H9 (cell line): ENCODE results near the gene FBL. TPM values are rescaled to one million over a fixed set of nuclear protein-coding genes. Genes with fewer than 3 reads are reported as not detected.

Source experiments
- DNase-seq: peaks from one replicate; pipeline ENCODE4 v3.0.0-alpha.2; 2017
- H2AFZ ChIP-seq: one replicate; pipeline ENCODE4 v1.6.1; 2013; ENCODE audit warnings: mild to moderate bottlenecking, low read length, control low read depth, moderate library complexity
- H2AK5ac ChIP-seq: 2 replicates; pipeline ENCODE4 v1.6.1; 2013; ENCODE audit warnings: low read length, control low read depth, mixed read lengths; ENCODE audit not compliant: insufficient read length
- H2BK120ac ChIP-seq: one replicate; pipeline ENCODE4 v1.6.1; 2013; ENCODE audit warnings: low read depth, mild to moderate bottlenecking, low read length, control low read depth, inconsistent platforms; ENCODE audit not compliant: poor library complexity, severe bottlenecking
- H2BK12ac ChIP-seq: 2 replicates; pipeline ENCODE4 v1.6.1; 2013; ENCODE audit warnings: low read length, control low read depth, mixed read lengths, low read depth; ENCODE audit not compliant: insufficient read length
- H2BK15ac ChIP-seq: 2 replicates; pipeline ENCODE4 v1.6.1; 2013; ENCODE audit warnings: low read depth, low read length, control low read depth
- H2BK20ac ChIP-seq: one replicate; pipeline ENCODE4 v1.6.1; 2013; ENCODE audit warnings: low read depth, mild to moderate bottlenecking, low read length, control low read depth, inconsistent platforms; ENCODE audit not compliant: poor library complexity, severe bottlenecking
- H2BK5ac ChIP-seq: 2 replicates; pipeline ENCODE4 v1.6.1; 2013; ENCODE audit warnings: low read length, control low read depth, mixed read lengths; ENCODE audit not compliant: insufficient read length
- H3K14ac ChIP-seq: 2 replicates; pipeline ENCODE4 v1.6.1; 2013; ENCODE audit warnings: low read length, control low read depth; ENCODE audit not compliant: insufficient read depth
- H3K18ac ChIP-seq: 2 replicates; pipeline ENCODE4 v1.6.1; 2013; ENCODE audit warnings: low read depth, mild to moderate bottlenecking, mixed read lengths, low read length, control low read depth; ENCODE audit not compliant: insufficient read length
- H3K23ac ChIP-seq: 2 replicates; pipeline ENCODE4 v1.6.1; 2013; ENCODE audit warnings: low read length, control low read depth, mixed read lengths, low read depth; ENCODE audit not compliant: insufficient read length
- H3K23me2 ChIP-seq: 2 replicates; pipeline ENCODE4 v1.6.1; 2013; ENCODE audit warnings: low read depth, mild to moderate bottlenecking, mixed read lengths, low read length, control low read depth; ENCODE audit not compliant: insufficient read length, poor library complexity, severe bottlenecking
- H3K27ac ChIP-seq: 2 replicates; pipeline ENCODE4 v1.5.1; 2013; ENCODE audit warnings: low read length, control low read depth, mixed read lengths, low read depth; ENCODE audit not compliant: insufficient read length
- H3K27me3 ChIP-seq: 2 replicates; pipeline ENCODE4 v1.6.1; 2013; ENCODE audit warnings: low read length, control low read depth, inconsistent platforms; ENCODE audit not compliant: insufficient read depth
- H3K4ac ChIP-seq: 2 replicates; pipeline ENCODE4 v1.6.1; 2013; ENCODE audit warnings: low read depth, mild to moderate bottlenecking, control low read depth, inconsistent platforms, low read length, moderate library complexity
- H3K4me1 ChIP-seq: 2 replicates; pipeline ENCODE4 v1.6.1; 2013; ENCODE audit warnings: low read length, control low read depth, inconsistent platforms; ENCODE audit not compliant: insufficient read depth
- H3K4me2 ChIP-seq: 2 replicates; pipeline ENCODE4 v1.6.1; 2013; ENCODE audit warnings: low read length, control low read depth, mixed read lengths; ENCODE audit not compliant: insufficient read length, insufficient read depth
- H3K56ac ChIP-seq: 2 replicates; pipeline ENCODE4 v1.6.1; 2013; ENCODE audit warnings: low read depth, mild to moderate bottlenecking, mixed read lengths, low read length, control low read depth; ENCODE audit not compliant: insufficient read length
- H3K79me1 ChIP-seq: 2 replicates; pipeline ENCODE4 v1.6.1; 2013; ENCODE audit warnings: low read depth, mild to moderate bottlenecking, moderate library complexity, low read length, control low read depth, inconsistent platforms; ENCODE audit not compliant: insufficient read depth, poor library complexity, severe bottlenecking
- H3K79me2 ChIP-seq: 2 replicates; pipeline ENCODE4 v1.6.1; 2013; ENCODE audit warnings: low read length, control low read depth, inconsistent platforms; ENCODE audit not compliant: insufficient read depth
- H3K9ac ChIP-seq: 2 replicates; pipeline ENCODE4 v1.6.1; 2013; ENCODE audit warnings: low read length, control low read depth, mixed read lengths; ENCODE audit not compliant: insufficient read length; ENCODE audit errors: extremely low read depth
- H3K9me3 ChIP-seq: one replicate; pipeline ENCODE4 v1.6.1; 2013; ENCODE audit warnings: low read depth, low read length, inconsistent platforms; ENCODE audit not compliant: control insufficient read depth
- H3T11ph ChIP-seq: one replicate; pipeline ENCODE4 v1.6.1; 2013; ENCODE audit warnings: mild to moderate bottlenecking, low read length, control low read depth, inconsistent platforms
- H4K20me1 ChIP-seq: one replicate; pipeline ENCODE4 v1.6.1; 2013; ENCODE audit not compliant: control insufficient read depth, insufficient read length, insufficient read depth
- H4K5ac ChIP-seq: 2 replicates; pipeline ENCODE4 v1.6.1; 2013; ENCODE audit warnings: low read depth, mild to moderate bottlenecking, mixed read lengths, low read length, control low read depth; ENCODE audit not compliant: insufficient read length
- H4K8ac ChIP-seq: replicated peaks from 2 replicates; pipeline ENCODE4 v1.6.1; 2013; ENCODE audit warnings: low read length, control low read depth, mixed read lengths, low read depth; ENCODE audit not compliant: insufficient read length
- H4K91ac ChIP-seq: 2 replicates; pipeline ENCODE4 v1.6.1; 2013; ENCODE audit warnings: low read depth, mild to moderate bottlenecking, moderate library complexity, mixed read lengths, low read length, control low read depth; ENCODE audit not compliant: insufficient read length
- H3K27ac Mint-ChIP-seq, 3 experiments: 2 replicates in 2 of 3; 3 replicates in 1 of 3; pipeline ENCODE4 v1.8.0; 2020 to 2021; ENCODE audit warnings: mixed read lengths in 3 of 3, mild to moderate bottlenecking in 1 of 3, moderate library complexity in 1 of 3
- H3K27me3 Mint-ChIP-seq: 2 replicates; pipeline ENCODE4 v1.8.0; 2021; ENCODE audit warnings: low read depth, mild to moderate bottlenecking, moderate library complexity, mixed read lengths
- H3K36me3 Mint-ChIP-seq, 3 experiments: 2 replicates in 2 of 3; 3 replicates in 1 of 3; pipeline ENCODE4 v1.8.0; 2020 to 2021; ENCODE audit warnings: low read depth in 3 of 3, mixed read lengths in 3 of 3; ENCODE audit not compliant: insufficient read depth in 1 of 3
- H3K4me1 Mint-ChIP-seq, 2 experiments: 2 replicates each; pipeline ENCODE4 v1.8.0; 2020; ENCODE audit warnings: mixed read lengths in 2 of 2
- H3K4me3 Mint-ChIP-seq, 2 experiments: 2 replicates in 1 of 2; 3 replicates in 1 of 2; pipeline ENCODE4 v1.8.0; 2020 to 2021; ENCODE audit warnings: mild to moderate bottlenecking in 2 of 2, mixed read lengths in 2 of 2, moderate library complexity in 1 of 2
- H3K9me3 Mint-ChIP-seq, 2 experiments: 2 replicates in 1 of 2; 3 replicates in 1 of 2; pipeline ENCODE4 v1.8.0; 2020; ENCODE audit warnings: mild to moderate bottlenecking in 2 of 2, mixed read lengths in 2 of 2, moderate library complexity in 1 of 2
- CTCF ChIP-seq: fragments of 200-600 bp; sonication (generic); conservative IDR thresholded peaks from 3 replicates; pipeline ENCODE4 v1.8.0; 2021; ENCODE audit warnings: antibody characterized with exemption, mild to moderate bottlenecking
- WGBS: extraction: QIAGEN DNeasy Blood & Tissue Kit; methylation state at CpG from one replicate; pipeline ENCODE4 v1.1.7; 2013; ENCODE audit warnings: missing lambda C conversion rate, low lambda C conversion rate, mixed read lengths; ENCODE audit not compliant: insufficient read length; ENCODE audit errors: extremely low coverage; 5-methylcytosine and 5-hydroxymethylcytosine counted together
- total RNA-seq: library from RNA; stranded (reverse); gene quantifications from 2 replicates; pipeline ENCODE4 v1.2.1, GENCODE V29; 2021

The FBL gene
- total RNA-seq, 1 experiment from 2014 or later = 625 TPM

- Histone ChIP-seq H3K23ac (no peak overlapping the region), H4K5ac (no peak overlapping the region), H3K27me3 (no peaks in the 10 kb centered on the region), H3K56ac (no peak overlapping the region), H3K27ac (no peak overlapping the region), H3K4ac (no peak overlapping the region), H4K8ac (no peak overlapping the region), H2AK5ac (no peak overlapping the region), H2BK120ac (no peak overlapping the region), H3K9me3 (no peaks in the 10 kb centered on the region), H2BK15ac (no peak overlapping the region), H4K20me1 (no peaks in the 10 kb centered on the region), H2BK20ac (no peak overlapping the region), H4K91ac (no peak overlapping the region), H3K23me2 (peaks cover 8% of the 10 kb centered on the region), H3K4me1 (no peaks in the 10 kb centered on the region), H2BK5ac (no peak overlapping the region), H2BK12ac (no peak overlapping the region), H3K79me2 (no peaks in the 10 kb centered on the region), H3K14ac (no peak overlapping the region), H3T11ph (no peak overlapping the region), H3K9ac (no peak overlapping the region), H3K18ac (no peak overlapping the region), H3K4me2 (no peak overlapping the region), H2AFZ (no peak overlapping the region), H3K79me1 (no peaks in the 10 kb centered on the region)
- WGBS = no CpG with 5 or more reads among the region's 17 CpGs
- Mint-ChIP-seq H3K4me1 (peaks cover 3% of the 10 kb centered on the region in 2 experiments; a peak in 3 of 4 replicates), H3K36me3 (peaks cover 10 to 33% (median 30%) of the 10 kb centered on the region in 3 experiments), H3K4me3 (no peak overlapping the region), H3K27ac (no peak overlapping the region), H3K9me3 (no peaks in the 10 kb centered on the region), H3K27me3 (no peaks in the 10 kb centered on the region)
- no peak for TF ChIP-seq CTCF
- no peak for DNase-seq
Observed at GRCh38 chr19:39825531-39826076, 20.6 kb downstream of the FBL start.
